Measurements from ENCODE around the gene KIF24. TPM values are rescaled to one million over a fixed set of nuclear protein-coding genes. Genes with fewer than 3 reads are reported as not detected.

Gene KIF24
- total RNA-seq, 2 donors from 2014 or later, result 7.7 to 10.6 TPM

GRCh38 chr9:34318163-34318790 lies 10.8 kb downstream of the KIF24 start:
- WGBS, 2 experiments (ENCODE audit: insufficient coverage in 1 of 2, insufficient read length in 1 of 2), result 96 to 98% methylated on average over 37 to 44 of the region's 44 CpGs
- Histone ChIP-seq H3K4me3 (ENCODE audit: low read length) (no peak overlapping the region), H3K27me3 (ENCODE audit: control insufficient read depth, insufficient read depth, low read length, poor library complexity, severe bottlenecking) (no peaks in the 10 kb centered on the region), H3K36me3 (ENCODE audit: control insufficient read depth, insufficient read depth, low read length) (no peaks in the 10 kb centered on the region), H3K9me3 (ENCODE audit: control insufficient read depth, low read length) (no peaks in the 10 kb centered on the region), H3K27ac (ENCODE audit: low read depth, low read length) (no peak overlapping the region), H3K4me1 (ENCODE audit: control insufficient read depth, insufficient read depth, low read length) (no peaks in the 10 kb centered on the region), H3K9ac (ENCODE audit: extremely low read depth, low read length, poor library complexity, severe bottlenecking) (no peak overlapping the region)
- no peak overlapping the region for H3K27ac Mint-ChIP-seq
- peak; percentile 53 for DNase-seq
- H3K9me3 Mint-ChIP-seq, result no peaks in the 10 kb centered on the region
- H3K36me3 Mint-ChIP-seq (ENCODE audit: low read depth), result peaks cover 3% of the 10 kb centered on the region
- no peaks in the 10 kb centered on the region for H3K4me1 Mint-ChIP-seq
- H3K4me3 Mint-ChIP-seq, result no peak overlapping the region
- TF ChIP-seq CTCF (conservative IDR thresholded peaks at IDR 0.05), result no peak
- no peaks in the 10 kb centered on the region for H3K27me3 Mint-ChIP-seq (ENCODE audit: insufficient read depth)

- H3K36me3 ChIP-seq (ENCODE audit: control insufficient read depth, insufficient read depth, low read length), result no peaks in the 10 kb centered on the region
- H3K9ac ChIP-seq (ENCODE audit: extremely low read depth, low read length, poor library complexity, severe bottlenecking), result no peak overlapping the region
- WGBS, 2 experiments (ENCODE audit: insufficient coverage in 1 of 2, insufficient read length in 1 of 2), result 87 to 100% methylated on average over 2 of the region's 2 CpGs
- H3K36me3 Mint-ChIP-seq (ENCODE audit: low read depth), result peaks cover 3% of the 10 kb centered on the region
- no peaks in the 10 kb centered on the region for H3K9me3 Mint-ChIP-seq
- no peak overlapping the region for H3K27ac Mint-ChIP-seq
- no peak overlapping the region for H3K4me3 ChIP-seq (ENCODE audit: low read length)
- H3K27ac ChIP-seq (ENCODE audit: low read depth, low read length), result no peak overlapping the region
- H3K4me3 Mint-ChIP-seq, result no peak overlapping the region
- no peaks in the 10 kb centered on the region for H3K4me1 ChIP-seq (ENCODE audit: control insufficient read depth, insufficient read depth, low read length)
- H3K27me3 ChIP-seq (ENCODE audit: control insufficient read depth, insufficient read depth, low read length, poor library complexity, severe bottlenecking), result no peaks in the 10 kb centered on the region
- H3K4me1 Mint-ChIP-seq, result no peaks in the 10 kb centered on the region
- H3K9me3 ChIP-seq (ENCODE audit: control insufficient read depth, low read length), result no peaks in the 10 kb centered on the region
- no peak for DNase-seq
- TF ChIP-seq CTCF (conservative IDR thresholded peaks at IDR 0.05), result no peak
- no peaks in the 10 kb centered on the region for H3K27me3 Mint-ChIP-seq (ENCODE audit: insufficient read depth)
These were observed 11.6 kb downstream of the KIF24 start for GRCh38 chr9:34317436-34317835.

GRCh38 chr9:34311499-34312185 lies 17.4 kb downstream of the KIF24 start:
- no peaks in the 10 kb centered on the region for H3K27me3 Mint-ChIP-seq (ENCODE audit: insufficient read depth)
- H3K36me3 ChIP-seq (ENCODE audit: control insufficient read depth, insufficient read depth, low read length), result no peaks in the 10 kb centered on the region
- H3K4me3 ChIP-seq (ENCODE audit: low read length), result no peak overlapping the region
- TF ChIP-seq CTCF (conservative IDR thresholded peaks at IDR 0.05), result no peak
- no peaks in the 10 kb centered on the region for H3K9me3 Mint-ChIP-seq
- no peak overlapping the region for H3K27ac ChIP-seq (ENCODE audit: low read depth, low read length)
- no peak overlapping the region for H3K9ac ChIP-seq (ENCODE audit: extremely low read depth, low read length, poor library complexity, severe bottlenecking)
- no peaks in the 10 kb centered on the region for H3K9me3 ChIP-seq (ENCODE audit: control insufficient read depth, low read length)
- no CpG with 5 or more reads among the region's 6 CpGs for WGBS, 2 experiments (ENCODE audit: insufficient coverage in 1 of 2, insufficient read length in 1 of 2)
- H3K4me3 Mint-ChIP-seq, result no peak overlapping the region
- peaks cover 3% of the 10 kb centered on the region for H3K4me1 Mint-ChIP-seq
- DNase-seq, result no peak
- H3K27me3 ChIP-seq (ENCODE audit: control insufficient read depth, insufficient read depth, low read length, poor library complexity, severe bottlenecking), result no peaks in the 10 kb centered on the region
- H3K27ac Mint-ChIP-seq, result no peak overlapping the region
- no peaks in the 10 kb centered on the region for H3K4me1 ChIP-seq (ENCODE audit: control insufficient read depth, insufficient read depth, low read length)
- H3K36me3 Mint-ChIP-seq (ENCODE audit: low read depth), result no peaks in the 10 kb centered on the region
